Activated CD4-positive, alpha-beta T cell treated with anti-CD3 and anti-CD28 coated beads, Interleukin-10, Interleukin-2, amounts not matched to agents 100 ng/mL and 50 ng/mL, durations not matched to agents 16 hours and 8 hours (primary cell): ENCODE data around the gene POGLUT3.

Source experiments
- DNase-seq: peaks from one replicate; pipeline ENCODE4 v3.0.0-alpha.2; 2020

The POGLUT3 gene, protein sequence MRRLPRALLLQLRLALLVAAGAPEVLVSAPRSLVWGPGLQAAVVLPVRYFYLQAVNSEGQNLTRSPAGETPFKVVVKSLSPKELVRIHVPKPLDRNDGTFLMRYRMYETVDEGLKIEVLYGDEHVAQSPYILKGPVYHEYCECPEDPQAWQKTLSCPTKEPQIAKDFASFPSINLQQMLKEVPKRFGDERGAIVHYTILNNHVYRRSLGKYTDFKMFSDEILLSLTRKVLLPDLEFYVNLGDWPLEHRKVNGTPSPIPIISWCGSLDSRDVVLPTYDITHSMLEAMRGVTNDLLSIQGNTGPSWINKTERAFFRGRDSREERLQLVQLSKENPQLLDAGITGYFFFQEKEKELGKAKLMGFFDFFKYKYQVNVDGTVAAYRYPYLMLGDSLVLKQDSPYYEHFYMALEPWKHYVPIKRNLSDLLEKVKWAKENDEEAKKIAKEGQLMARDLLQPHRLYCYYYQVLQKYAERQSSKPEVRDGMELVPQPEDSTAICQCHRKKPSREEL

DNA sequence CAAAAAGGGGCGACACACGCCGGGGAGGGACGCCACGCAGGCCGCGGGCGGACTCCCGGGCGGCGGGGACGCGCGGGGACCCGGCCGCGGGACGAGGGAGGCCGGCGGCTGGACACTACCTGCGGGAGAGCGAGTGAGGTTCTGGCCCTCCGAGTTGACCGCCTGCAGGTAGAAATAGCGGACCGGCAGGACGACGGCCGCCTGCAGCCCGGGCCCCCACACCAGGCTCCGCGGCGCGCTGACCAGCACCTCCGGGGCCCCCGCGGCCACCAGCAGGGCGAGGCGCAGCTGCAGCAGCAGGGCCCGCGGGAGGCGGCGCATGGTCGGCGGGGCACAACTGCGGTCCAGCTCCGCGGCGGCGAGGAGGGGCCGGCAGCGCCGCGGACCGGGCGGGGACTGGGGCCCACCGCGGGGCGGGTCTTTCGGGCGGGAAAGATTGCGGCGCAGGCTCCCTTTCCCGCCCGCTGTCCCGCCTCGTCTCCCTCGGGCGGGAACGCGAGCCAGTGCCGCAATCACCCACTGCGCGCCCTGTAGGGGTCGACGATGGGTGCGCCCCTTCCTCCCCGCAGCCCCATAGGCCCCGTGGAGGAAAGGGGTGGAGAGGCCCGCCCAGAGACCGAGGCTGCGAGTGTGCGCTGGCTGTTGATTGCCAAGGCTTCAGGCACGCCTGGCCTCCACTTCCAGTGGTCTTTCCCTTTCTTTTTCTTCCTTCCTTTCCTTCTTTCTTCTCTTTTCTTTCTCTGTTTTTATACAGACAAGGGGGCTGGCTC, at the start of gene POGLUT3:
Gene POGLUT3 (minus strand): TSS at position 339 of the 770 bp plus-strand sequence. CDS start 18 bp downstream, at position 321.
- DNase-seq = peak; percentile 42

DNA sequence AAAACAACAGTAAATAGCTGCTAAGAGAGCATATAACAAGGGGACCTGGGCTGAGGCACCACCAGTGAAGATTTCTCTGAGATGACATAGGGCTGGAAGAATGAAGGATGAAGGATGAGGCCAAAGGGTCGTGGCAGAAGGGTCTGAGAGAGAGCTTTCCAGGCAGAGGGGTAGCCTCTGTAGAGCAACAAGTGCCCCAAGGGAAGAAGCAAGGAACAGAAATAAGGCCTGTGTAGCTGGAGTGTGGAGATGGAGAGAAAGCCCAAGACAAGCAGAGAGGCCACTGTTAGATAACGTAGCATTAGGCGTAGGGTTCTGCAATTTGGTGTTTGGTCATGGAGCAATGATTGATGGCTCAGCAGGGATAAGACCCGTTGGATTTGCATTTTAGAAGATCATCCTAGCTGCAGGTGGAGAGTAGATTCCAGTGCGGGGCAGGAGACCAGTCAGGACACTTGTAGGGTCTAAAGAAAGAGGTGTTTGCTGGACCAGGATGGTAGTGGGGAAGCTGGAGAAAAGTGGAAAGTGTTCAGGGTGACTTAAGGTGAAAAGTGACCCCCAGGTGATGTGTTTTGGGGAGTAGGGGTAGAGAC, 47.8 kb upstream of the POGLUT3 start:
- no peak for DNase-seq

DNA sequence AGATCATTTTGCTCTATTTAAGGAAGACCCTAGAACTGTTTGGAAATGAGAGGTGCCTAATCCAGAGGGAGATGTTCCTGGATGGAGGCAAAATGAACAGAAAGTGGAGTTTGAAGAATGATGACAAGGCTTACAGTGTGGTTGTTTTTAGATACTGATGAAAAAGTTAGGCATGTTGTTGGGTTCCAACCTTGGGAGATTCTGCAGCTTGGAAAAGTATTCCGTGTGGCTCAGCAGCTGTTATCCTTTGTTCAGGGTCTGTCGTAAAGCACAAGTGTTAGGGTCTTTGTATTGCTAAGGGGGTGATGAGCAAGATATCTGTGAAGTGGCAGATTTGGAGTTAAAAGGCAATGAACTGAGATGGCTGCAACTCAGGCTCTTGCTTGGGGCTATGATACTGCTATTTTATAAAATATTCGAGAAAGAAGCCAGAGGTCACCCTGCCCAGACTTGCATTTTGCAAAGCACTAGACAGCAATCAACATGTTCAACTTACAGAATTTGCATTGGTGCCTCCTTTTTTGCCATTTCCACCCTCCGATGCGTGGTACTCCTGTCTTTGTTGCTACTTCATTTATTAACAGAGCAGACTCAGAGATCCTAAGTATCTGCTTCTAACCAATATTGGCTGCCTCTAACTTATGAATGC, 45.3 kb upstream of the POGLUT3 start:
- DNase-seq = no peak

DNA sequence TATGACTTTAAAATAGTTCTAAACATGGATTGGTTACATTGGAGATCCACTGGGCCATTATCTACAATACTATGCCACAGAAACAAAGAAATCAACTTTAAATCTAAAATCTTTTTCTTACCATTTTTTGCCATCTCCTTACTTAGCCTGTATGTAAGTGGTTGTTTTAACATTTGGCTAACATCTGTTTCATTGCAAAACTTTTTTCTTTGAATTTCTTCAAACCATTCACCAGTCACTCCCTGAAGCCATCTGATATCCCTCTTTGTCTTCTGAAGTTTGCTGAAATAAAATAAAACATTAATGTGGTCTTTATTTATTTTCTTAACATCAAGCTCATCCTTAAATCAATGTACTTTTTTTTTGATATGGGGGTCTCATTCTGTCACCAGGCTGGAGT, 43.3 kb upstream of the POGLUT3 start:
- DNase-seq = no peak

DNA sequence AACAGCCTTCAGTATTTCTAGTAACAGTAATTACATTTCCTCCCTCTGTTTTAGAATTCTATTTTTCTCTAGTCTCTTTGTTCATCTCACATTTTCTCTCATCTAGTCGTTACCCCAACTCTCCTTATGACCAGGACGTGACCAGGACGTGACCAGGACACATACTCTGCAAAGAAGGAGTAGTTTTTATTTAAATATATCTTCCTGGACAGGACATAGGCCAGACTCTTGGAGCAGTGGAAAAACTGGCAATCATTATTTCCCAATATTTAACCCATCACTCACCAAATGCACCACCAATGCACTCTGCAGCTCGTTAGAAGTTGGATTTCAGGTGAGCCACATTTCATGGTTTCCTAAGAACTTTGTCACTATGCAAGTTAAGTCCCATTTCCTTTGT, 40.3 kb upstream of the POGLUT3 start:
- DNase-seq = no peak

DNA sequence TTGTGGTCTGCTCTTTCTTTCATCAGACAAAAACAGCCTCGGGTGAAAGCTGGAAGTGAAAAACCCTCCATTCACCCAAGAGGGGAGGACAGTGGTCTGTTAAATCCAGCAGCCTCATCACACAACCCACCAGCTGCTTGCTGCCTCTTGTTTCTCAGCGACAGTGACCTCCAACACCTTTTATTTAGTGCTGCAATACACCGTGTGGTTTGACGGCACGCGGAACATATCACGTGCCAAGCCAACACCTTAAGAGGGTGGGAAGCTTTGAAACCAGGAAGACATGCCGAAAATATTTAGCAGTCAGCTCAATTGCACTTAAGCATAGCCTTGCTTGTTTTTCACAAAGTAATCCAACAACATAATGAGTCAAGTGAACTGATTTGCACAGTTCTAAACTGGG, 39.8 kb upstream of the POGLUT3 start:
- no peak for DNase-seq

DNA sequence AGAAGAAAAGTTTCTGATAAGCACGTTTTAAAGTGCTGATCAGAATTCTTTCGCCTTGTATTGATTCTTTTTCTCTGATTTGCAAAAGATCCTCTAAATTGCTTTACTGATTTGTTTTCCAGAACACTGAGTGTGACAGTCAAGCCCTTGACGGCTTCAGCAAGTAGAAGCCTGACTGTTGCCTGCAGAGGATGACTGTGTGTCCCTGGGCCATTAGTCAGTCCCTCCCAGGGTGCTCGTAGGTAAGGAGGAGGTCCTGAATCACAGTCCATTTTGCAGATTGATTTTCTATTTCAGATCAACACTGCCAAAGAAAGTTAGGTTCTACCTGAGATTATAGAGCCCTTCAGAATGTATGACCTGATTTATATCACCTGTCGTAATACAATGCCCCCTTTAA, 38.6 kb upstream of the POGLUT3 start:
- no peak for DNase-seq

DNA sequence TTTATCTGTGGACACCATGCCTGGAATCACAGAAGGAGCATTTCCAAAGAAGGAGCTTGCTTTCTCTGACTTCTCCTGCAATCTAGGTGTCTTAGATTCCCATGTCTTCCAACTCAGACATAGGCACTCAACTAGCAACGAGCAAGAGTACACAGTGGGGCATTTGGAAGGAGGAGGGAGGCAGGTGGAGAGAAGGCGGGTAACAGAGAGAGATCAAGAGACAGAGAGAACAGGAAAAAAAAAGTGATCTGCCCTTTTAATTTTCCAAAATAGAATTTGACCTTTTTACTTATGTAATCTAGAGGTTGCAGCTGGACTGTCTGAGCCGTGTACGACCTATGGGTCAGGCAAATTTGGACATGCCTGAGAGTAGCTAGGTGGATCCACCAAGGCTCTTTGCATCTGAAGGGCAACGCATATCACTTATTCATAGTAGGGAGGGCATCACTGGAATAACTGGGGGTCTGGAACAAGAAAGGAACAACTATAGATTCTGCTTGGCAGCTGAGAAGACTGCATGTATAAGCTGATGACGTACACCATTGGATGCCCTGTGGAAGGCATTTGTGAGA, 37.3 kb upstream of the POGLUT3 start:
- DNase-seq = no peak

DNA sequence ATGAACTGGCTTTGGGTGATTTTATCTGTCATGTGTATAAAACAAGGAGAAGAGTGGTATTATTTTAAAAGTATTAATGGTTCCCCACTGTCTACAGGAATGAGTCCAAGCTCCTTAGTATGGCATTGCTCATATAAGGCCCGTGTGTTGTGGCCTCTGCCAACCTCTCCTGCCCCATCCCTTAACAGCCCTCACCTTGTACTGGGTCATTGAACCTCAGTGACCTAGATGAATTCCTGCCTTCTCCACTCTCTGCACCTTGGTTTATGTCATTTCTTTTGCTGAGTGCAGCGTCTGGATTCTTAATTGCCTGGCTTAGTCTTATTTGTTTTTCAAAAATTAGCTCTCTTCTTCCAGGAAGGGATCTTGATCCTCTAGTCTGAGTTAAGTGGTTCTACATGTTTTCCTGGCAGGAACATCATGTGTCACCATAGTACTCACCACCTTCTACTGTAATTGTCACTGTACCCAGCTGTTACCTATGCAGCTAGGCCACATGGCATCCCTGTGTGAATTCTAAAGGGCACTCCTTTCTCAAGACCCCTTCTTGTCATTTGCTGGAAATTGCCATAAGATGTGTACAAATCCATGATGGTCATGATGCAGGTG, 36.2 kb upstream of the POGLUT3 start:
- DNase-seq = no peak

DNA sequence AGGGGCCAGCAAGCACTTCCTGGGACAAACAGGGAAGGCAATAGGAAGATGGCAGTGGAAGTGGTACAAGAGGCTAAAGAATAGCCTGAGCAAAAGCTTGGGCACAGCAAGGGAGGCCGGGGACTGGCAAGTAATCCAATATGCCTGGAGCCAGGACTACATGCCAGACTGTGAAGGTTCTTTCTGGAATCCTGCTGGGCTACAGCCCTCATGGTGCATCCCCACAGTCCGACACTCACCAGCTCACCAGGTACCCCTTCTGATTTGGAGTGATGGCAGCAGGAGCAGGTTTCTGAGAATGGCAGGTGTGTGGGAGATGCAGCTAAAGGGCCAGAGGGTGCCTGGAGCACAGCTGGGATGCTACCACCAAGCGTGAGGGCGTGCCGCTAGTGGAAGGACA, 32.2 kb upstream of the POGLUT3 start:
- no peak for DNase-seq

DNA sequence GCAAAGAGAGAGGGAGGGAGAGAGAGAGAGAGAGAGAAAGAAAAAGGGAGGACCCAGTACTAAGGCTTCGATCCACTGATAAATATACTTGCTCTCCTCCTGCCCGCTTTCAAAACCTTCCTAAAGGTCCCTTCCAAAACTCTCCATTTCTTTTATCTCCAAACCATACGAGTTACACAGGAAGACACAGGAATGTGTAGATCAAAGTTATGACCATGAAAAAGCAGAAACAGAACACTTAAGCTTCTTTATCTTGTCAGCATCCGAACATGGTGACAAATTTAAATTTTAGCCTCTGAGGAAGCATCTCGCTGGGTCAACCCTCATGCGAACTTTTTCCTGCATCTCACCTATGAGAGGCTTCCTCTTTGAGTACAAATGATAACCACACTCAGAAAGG, 29.2 kb upstream of the POGLUT3 start:
- no peak for DNase-seq

DNA sequence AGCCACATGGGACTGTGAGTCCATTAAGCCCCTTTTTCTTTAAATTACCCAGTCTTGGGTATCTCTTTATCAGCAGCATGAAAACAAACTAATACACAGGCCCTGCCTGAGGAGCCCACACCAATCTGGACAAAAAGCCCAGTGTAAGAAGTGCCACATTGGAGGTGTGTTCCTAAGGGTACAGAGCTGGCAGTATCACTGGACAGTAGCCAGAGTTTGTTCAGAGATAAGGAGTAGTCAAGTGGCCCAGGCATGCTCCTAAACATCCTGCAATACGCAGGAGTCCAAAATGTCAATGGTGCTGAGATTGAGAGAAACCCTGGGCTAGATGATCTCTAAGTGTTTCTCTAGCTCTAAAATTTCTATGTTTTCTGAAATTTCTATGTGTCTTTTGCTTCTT, 27.0 kb upstream of the POGLUT3 start:
- DNase-seq = no peak

DNA sequence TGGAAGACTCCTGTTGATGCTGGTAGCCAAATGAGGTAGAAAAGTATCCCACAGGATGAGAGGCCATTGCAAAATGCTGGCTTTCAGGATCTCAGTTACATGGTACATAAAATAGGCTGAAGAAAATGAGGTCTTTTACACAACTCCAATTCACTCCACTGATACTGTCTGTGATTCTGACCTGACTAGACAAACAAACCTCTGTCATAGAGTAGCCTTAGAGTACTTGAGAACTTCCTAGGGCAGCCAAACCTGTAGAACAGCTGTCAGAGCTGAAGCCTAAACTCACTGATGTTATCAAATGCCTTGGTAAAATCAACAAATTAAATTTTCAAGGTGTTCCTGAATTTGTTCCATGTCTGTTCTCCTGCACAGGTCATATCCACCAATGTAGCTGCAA, 26.2 kb upstream of the POGLUT3 start:
- DNase-seq = no peak

DNA sequence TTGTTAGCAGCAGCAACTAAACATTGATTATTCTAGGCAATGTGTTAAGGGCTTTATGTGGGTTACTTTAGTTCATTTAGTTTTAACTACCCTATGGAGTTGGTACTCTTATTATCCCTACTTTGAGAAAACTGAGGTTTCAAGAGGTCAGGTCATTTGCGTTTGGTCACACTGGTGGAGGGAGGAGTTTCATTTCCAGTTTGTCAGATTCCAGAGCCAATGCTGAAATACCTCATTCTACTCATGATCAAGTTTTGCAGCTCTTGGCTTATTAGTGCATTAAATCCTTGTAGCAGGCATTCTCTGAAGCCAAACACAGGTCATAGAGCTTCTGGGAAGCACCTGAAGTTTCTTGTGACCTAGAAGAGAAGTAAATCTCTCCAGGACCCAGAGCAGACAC, 24.1 kb upstream of the POGLUT3 start:
- no peak for DNase-seq

DNA sequence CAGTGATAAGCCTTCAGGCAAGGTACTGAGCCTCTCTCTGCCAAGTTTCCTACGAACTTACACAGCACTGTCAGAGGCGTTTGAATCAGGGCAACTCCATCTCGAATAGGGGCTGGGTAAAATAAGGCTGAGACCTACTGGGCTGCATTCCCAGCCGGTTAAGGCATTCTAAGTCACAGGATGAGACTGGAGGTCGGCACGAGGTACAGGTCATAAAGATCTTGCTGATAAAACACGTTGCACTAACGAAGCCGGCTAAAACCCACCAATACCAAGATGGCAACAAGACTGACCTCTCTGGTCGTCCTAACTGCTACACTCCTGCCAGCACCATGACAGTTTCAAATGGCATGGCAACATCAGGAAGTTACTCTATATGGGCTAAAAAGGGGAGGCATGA, 20.4 kb upstream of the POGLUT3 start:
- DNase-seq = no peak

DNA sequence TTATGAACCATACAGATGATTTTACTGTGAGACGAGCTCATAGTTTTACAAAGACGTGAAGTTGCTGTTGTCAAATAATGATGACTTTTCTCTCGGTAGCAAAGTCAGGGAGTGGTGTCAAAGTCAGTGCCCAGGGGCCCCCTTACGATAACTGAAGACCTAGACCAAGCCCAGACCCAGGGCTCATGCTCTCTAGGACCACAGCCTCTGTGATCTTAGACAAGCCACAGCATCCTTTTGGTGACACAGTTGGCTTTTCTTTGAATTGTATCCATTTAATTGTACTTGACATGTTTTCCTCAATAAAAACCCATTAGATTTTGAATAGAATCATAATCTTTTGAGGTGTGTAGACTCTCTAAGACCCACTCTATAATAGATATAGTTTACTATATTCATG, 17.9 kb upstream of the POGLUT3 start:
- no peak for DNase-seq

DNA sequence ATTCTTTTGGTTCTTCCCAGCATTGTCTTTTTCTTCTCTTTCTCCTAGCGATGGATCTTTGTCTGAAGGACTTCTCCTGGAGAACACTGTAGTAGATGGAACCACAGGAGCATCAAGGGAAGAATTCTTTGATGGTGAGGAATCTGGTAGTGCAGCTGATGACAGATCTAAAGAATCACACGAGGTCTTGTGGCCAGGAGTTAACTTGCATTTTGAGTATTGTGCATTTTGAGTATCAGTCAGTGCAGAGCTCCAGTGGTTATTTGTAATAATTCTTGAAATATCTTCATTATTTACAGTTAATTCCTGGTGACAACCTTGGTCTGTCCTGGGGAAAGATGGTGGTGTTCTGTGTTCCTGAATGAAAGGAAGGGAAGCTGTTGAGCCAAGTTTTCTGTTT, 14.5 kb upstream of the POGLUT3 start:
- DNase-seq = peak; percentile 10

DNA sequence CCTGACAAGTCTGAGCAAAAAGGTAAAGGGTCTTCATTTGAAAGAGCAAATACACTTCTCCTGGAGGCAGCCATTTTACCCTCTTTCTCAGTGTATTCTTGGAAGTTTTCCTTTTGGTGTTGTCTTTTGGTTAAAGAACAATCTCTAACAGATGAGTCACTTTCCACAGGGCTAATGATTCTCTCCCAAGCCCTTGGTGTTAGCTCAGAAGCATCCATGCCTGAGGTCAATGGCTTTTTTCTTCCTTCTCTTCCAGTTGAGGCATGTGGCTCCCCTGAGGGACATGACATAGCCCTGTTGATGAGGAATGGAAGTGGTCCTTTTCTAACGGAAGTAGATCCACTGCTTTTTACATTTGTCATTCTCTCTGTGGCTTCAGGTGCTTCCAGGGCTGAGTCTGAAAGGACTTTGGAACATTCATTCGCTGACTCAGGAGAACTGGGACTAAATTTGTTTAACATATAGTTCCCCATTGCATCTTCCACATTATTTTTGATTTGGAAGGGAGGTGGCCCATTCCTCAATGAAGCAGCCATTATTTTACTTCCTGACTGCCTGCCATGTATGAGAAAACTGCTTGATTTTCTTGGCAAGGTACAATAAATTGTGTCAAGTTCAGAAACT, 13.8 kb upstream of the POGLUT3 start:
- no peak for DNase-seq

DNA sequence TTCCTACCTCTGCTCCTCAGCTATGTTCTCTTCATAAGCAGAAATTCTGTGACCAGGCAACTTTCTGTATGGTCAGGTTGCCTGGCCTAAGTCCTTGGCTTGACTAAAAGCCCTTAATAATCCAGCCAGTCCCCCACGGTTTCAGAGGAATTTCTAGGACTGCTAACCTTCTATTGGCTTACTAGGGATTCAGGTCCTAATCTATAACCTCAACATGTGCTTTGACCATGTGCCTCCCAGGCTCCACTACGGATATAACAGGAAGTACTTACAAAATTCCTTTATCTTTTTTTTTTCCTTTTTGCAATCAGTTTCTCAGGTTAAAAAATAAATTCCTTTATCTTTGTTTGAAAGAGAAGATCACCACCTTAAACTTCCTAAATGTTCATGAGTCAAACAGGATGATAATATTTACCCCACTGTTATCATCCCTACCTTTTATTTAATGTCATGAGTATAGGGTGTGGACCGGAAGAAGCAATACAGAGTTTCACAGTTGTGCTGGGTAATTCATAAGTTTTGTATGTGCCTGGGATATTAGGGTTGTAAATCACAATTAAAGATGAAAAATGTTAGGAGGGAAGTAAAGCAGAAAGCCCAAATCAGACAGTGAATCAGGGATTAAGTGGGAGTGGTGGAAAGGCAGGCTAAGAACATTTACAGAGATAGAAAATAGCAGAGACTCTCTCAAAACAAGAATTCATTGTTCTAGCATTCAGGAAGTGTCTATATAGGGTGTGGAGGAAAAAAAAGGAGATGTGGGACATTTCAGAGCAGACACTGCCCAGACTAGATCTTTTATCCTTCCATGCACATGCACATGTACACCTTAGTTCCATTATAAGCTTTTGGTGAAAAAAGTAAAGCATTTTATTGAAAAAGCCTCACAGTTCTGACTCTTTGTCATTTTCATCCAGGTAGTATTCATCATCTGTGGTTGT, 10.7 kb upstream of the POGLUT3 start:
- no peak for DNase-seq

DNA sequence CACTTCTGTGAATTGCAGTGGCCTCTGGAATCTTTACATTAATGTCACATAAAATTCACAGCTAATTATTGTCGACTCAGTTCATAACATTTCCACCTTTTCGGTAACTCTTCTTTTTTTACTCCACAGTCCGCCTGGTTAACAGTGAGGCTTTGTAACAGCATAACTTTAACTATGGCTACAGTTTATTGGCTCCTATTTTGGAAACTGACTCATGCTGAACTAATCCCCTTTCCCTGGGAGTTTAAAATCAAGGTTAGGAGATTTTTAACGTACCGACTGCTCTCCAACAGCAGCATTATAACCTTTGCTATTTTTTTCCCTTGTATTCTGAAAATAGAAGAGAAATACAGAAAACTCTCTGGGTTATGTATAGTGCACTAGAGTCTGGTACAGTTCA, 3.2 kb upstream of the POGLUT3 start:
- no peak for DNase-seq

DNA sequence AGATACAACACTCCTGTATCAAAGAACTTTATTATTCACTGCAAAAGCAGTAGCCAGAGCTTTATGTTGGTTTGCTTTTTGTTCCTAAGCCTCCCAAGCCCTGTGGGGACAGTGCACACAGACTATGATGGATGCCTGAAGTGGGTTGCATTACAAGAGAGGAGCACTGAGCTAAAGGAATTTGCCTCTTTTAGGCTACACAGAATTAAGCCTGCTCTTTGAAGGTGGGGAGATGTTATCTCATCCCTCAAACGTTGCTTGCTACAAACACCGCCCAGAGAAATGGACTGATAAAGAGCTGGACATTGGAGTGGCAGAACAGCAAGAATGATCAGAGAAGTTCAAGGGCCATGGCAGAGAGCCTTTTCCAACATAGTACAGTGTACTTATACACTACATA, 2.5 kb upstream of the POGLUT3 start:
- no peak for DNase-seq
